Stimulated activated CD8-positive, alpha-beta memory T cell treated with anti-CD3 and anti-CD28 coated beads, Interleukin-12 subunit alpha, Interleukin-12 subunit beta, amount 100 ng/mL, for 24 hours (primary cell): Measurements from ENCODE around the gene AFF3.
"Not testable (repeated sequence)": the region's sequence is repeated elsewhere in the genome, so short reads cannot be mapped to it uniquely, and the experiment has no call there.

Source experiments
- DNase-seq: peaks from one replicate; pipeline ENCODE4 v3.0.0-alpha.2; 2020; ENCODE audit errors: extremely low read depth

AFF3 gene

DNA sequence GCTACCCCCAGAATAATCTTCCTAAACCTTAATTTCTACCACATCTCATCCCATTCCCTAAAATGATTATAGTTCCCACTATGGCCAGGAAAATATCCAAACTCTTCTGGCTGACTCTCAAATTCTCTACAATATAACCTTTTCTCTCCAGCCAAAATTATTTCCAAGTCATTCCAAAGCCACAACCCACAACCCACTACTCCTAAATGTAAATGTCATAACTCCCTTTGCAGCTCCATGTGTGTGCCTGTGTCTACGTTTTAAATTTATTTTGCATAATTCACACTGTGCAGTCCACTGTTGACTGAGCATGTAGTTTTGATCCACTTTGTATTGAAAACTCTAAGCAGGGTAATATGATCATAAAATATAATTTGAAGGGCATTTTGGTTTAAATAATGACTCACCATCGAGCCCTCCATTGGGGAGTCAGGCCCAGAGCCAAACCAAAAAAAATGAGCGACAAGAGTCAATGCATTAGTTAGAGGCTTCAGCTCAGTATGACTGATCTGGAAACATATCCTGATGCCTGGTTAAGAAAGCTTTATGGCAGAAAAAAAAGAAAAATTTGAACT, 171.0 kb downstream of the AFF3 start:
- DNase-seq: no peak

DNA sequence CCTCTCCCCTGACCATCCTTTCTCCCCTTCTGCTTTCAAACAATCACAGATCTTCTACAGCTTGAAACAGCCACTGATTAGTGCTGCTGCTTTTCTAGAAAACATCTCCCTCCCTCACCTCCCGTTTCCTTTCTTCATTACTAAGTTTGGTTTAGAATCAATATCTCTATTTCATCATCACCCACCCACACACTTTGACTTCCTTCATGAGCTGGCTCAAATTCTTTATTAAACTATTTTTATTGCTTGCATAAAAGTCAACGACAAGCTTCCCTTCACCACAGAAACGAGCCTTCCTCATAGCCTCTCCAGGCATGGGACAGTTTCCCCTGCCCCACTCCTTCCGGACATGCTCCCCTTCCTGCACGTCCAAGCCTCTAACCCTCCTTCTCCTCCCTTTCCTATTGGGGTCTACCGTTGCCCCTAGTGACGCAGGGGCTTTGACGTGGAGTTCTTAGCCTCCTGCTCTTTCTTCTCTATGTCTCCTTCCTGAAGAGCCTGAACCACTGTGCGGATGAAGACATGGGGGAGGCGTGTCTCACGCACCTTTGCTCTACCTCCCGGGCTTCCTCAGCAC, 172.0 kb downstream of the AFF3 start:
- no peak for DNase-seq

- no peak for DNase-seq
Measured at GRCh38 chr2:99961196-99961913, 181.0 kb downstream of the AFF3 start.

DNA sequence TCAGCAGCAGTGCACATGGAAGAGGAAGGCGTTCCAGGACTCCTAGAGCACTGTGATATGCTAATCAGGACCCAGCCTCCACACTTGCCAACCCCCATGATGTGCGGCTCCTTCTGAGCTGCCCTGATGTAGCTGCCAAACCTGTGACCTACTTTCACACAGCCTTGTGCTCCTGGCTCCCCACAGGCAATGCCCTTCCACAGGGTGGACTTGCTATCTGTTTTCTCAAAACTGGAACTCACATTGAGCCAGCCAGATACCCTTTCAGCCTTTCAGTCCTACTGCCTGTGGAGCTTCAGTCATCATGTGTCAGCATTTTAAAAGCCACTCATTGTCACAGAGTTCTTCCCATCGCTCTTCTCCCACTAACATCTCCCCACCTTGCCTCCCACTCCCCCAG, 181.6 kb downstream of the AFF3 start:
- no peak for DNase-seq

GRCh38 chr2:99960291-99960690, 182.1 kb downstream of the AFF3 start:
- DNase-seq: no peak

DNA sequence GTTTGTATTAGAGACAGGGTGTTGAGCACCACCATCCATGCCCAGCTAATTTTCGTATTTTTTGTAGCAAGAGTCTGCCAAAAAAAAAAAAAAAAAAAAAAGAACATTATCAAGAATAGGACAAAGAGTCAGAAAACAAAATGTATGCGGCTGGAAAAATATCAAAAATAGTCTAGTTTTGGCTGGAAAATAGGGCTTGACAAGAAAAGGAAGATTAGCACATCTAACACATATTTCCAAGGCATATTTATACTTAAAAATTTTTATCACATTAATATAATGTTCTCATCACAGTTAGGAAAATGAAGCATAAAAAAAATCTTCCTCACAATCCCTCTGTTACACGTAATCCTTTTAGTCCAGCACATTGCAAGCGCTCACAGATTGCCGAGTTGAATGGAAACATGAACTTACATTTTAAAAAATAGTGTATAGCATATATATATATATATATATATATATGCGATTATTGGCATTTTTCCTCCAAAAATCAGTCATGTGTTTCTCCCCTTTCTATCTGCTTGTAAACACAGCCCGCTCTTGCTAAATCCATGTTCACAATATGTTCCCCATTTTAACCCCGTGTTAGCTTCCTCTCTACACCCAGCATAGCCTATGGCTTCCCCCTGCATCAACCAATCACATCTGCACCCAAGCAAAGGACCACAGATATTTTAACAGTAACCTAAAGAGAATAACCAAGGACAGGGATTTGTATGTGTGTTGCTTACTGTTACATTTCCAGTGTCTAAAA, 183.0 kb downstream of the AFF3 start:
- DNase-seq: no peak

DNA sequence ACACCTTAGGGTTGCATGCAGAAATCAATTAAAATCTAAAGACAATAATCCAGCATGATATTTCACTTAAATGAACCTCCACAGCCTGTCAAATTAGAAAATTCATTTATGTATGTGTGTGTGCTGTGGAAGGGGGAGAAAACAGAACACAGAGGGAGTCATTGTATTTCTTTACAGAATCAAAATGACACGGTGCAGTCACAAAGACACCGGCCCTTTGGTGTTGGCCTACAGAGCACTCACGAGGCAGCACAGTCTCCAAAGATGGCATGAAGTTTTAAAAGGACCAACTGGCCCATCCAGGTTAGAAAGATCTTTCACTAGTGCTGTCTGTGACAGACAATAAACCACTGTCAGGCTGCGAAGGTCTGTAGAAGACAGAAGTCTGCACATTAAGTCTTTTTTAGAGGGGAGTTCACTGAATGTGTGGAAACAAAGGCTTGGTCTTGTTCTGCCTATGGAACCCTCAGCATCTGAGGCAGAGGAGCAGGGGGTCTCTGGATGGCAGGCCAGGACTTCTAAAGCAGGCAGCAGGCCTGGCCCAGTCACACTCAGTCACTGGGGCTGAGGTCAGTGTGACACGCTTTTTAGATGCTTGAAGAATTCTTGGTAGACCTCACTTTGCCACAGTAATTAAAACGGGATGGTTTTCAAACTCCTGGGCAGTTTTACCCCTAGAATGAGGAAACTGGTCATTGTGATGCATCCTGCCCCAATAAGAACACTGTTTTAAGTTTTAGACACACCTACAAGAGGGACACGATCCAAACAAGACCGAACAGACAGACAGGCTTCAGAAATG, 184.9 kb downstream of the AFF3 start:
- no peak for DNase-seq

- no peak for DNase-seq
Measured at GRCh38 chr2:99956232-99957030, 186.0 kb downstream of the AFF3 start.

DNA sequence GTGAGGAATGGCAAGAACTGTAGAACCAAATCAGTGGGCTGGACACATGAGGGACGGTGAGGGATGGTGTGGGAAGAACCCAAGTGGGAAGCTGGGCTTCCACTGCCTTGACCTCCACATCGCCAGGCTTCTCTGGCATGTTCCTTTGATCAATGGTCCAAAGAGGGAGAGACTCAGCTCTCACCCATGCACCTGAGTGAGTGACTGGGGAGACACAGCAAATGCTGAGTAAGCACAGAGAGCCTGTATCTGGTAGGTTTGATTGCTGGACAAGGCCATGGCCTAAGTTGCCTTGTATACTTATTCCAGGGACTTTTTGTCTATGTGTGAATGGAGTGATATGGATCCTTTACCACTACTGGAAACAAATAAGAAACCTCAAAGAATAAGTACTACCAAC, 188.6 kb downstream of the AFF3 start:
- no peak for DNase-seq

DNA sequence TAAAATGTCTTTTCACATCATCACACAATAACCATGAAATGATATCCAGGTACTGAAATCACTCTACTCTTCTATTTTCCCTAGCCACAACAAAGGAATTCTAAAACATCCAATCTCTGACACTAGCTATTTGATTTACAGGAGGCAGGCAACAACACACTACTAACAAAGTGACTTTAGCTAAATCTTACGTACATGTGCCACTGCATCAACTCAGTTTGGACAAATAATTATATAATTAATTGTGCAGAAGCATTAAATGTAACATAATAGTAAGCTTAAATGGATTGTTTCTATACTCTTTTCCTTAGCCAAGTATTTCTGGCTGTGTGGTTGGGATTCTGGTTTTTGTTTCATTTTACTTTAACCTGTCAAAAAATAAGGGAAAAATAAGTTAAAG, 192.4 kb downstream of the AFF3 start:
- no peak for DNase-seq

DNA sequence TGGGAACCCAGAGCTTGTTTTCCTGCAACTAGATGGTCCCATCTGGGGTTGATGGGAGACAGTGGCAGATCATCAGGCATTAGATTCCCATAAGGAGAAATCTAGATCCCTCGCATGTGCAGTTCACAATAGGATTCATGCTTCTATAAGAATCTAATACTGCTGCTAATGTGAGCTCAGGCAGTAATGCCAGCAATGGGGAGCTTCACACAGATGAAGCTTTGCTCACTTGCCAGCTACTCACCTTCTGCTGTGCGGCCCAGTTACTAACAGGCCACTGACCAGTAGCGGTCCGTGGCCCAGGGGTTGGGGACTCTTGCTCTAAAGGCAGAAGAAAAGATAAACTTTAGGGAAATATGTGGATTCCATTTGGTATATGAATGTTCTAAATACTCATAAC, 192.9 kb downstream of the AFF3 start:
- no peak for DNase-seq

DNA sequence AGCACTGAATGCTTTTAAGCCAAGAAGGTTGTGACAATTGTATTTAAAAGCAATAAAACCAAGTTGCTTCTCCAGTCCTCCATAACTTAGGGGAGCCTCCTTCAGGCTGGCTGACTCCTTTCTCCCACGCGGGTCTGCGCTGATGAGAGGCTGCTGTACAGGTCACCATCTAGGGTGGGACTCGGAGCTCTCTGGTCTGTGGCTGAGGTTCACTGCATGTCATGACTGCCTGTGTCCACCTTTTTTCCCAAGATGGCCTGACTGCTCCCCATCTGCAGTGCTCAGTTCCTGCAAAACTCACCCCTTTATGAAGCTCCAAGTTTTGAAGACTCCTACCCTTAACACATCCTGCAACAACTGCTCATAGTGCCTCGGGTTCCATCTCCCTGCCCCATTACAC, 194.4 kb downstream of the AFF3 start:
- DNase-seq: no peak

DNA sequence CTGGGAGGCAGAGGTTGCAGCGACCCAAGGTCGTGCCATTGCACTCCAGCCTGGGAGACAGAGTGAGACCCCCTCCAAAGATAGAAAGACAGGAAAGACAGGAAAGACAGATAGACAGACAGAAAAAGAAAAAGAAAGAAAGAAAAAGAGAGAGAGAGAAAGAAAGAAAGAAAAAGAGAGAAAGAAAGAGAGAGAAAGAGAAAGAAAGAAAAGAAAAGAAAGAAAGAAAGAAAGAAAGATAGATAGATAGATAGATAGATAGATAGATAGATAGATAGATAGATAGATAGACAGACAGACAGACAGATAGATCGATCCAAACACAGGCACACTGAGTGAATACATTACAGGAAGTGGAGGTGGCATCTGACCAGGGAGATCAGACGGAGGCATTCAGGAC, 195.0 kb downstream of the AFF3 start:
- DNase-seq: not testable (repeated sequence)

DNA sequence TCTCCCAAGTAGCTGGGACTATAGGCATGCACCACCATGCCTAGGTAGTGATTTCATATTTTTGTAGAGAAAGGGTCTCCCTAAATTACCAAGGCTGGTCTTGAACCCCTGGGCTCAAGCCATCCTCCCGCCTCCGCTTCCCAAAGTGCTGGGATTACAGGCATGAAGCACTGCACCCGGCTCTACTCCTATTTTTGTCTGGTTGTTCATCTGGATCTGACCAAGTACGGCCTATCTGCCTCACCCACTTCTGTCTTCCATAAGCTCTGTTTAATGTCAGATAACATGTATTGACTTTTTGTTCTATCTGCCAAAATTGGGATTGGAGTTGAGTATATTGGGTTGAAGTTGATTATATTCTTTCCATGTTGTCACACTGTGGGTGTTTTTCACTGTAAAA, 198.4 kb downstream of the AFF3 start:
- DNase-seq: no peak

GRCh38 chr2:99942561-99943347, 199.6 kb downstream of the AFF3 start:
- DNase-seq: no peak

DNA sequence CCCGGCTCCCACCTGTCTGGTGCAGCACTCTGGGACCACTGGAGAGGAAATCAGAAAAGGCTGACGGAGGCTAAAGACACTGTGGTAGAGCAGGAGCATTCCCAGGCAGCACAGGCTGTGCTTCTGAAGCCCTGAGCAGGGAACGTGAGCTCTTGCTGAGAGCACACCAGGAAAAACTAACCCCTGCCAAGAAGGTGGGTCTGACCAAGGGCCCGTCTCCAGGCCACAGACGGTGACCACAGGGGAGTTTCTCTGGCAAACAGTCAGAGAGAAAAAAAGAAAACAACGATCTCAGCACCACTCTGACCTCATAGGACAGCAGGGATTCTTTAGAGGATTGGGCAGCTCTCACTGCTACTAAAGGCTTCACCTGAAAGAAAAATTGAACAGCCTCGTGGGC, 201.4 kb downstream of the AFF3 start:
- no peak for DNase-seq

- DNase-seq: no peak
Measured at GRCh38 chr2:99939135-99939534, 203.3 kb downstream of the AFF3 start.

- DNase-seq: no peak
Measured at GRCh38 chr2:99938250-99938649, 204.1 kb downstream of the AFF3 start.

- no peak for DNase-seq
Measured at GRCh38 chr2:99936065-99936464, 206.3 kb downstream of the AFF3 start.

DNA sequence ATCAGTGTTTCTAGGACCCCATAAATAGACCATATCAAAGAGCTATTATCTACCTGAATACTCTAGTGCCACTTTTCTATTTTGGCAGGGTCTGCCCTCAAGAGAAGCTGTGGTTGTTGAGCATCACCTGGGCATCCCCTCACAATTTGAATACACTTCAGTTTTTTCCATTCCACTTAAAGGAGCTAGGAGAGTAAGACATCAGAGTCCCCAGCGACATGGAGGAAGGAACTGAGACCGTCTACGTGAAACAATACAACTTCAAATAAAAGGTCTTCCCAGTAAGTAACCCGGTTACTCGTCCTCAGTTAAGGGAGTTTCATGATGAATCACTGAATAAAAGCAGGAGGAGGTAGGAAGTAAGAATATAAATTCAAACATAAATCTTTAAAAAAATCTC, 206.7 kb downstream of the AFF3 start:
- DNase-seq: no peak
